Measurements from ENCODE around the gene TMEM130. TPM values are rescaled to one million over a fixed set of nuclear protein-coding genes. Genes with fewer than 3 reads are reported as not detected.

The TMEM130 gene
- total and polyA plus RNA-seq, 9 donors: 0.12 to 1.6 (median 0.73) TPM

GRCh38 chr7:98826811-98827231 is 43.0 kb downstream of the TMEM130 start:
- peak in 3 of 5 donors; percentile 20 to 42 (median 28) for DNase-seq
- Histone ChIP-seq H3K36me3 (no peaks in the 10 kb centered on the region), H3K9me3 (no peaks in the 10 kb centered on the region), H3K27me3 (no peaks in the 10 kb centered on the region), H3K4me3 (no peak overlapping the region), H3K4me1 (ENCODE audit: insufficient read depth) (no peaks in the 10 kb centered on the region), H3K27ac (no peak overlapping the region)
- intact Hi-C loops (cut with DNase I): no loop called here
- TF ChIP-seq POLR2A (IDR thresholded peaks at IDR 0.05) (no peak), EP300 (IDR thresholded peaks at IDR 0.05) (no peak)
- TF ChIP-seq, protein P1, sequence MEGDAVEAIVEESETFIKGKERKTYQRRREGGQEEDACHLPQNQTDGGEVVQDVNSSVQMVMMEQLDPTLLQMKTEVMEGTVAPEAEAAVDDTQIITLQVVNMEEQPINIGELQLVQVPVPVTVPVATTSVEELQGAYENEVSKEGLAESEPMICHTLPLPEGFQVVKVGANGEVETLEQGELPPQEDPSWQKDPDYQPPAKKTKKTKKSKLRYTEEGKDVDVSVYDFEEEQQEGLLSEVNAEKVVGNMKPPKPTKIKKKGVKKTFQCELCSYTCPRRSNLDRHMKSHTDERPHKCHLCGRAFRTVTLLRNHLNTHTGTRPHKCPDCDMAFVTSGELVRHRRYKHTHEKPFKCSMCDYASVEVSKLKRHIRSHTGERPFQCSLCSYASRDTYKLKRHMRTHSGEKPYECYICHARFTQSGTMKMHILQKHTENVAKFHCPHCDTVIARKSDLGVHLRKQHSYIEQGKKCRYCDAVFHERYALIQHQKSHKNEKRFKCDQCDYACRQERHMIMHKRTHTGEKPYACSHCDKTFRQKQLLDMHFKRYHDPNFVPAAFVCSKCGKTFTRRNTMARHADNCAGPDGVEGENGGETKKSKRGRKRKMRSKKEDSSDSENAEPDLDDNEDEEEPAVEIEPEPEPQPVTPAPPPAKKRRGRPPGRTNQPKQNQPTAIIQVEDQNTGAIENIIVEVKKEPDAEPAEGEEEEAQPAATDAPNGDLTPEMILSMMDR (IDR thresholded peaks at IDR 0.05): no peak
- WGBS, 3 donors: 14 to 26% (median 14%) methylated on average over 13 of the region's 13 CpGs

- Histone ChIP-seq H3K27me3 (no peaks in the 10 kb centered on the region), H3K27ac (no peak overlapping the region), H3K9me3 (no peaks in the 10 kb centered on the region), H3K4me3 (no peak overlapping the region), H3K36me3 (no peaks in the 10 kb centered on the region), H3K4me1 (ENCODE audit: insufficient read depth) (no peaks in the 10 kb centered on the region)
- 53 to 61% (median 57%) methylated on average over 20 of the region's 20 CpGs for WGBS, 3 donors
- no peak for TF ChIP-seq POLR2A (IDR thresholded peaks at IDR 0.05)
- DNase-seq: no peak
- intact Hi-C loops (cut with DNase I): no loop called here
Observed at GRCh38 chr7:98826387-98826786, 43.4 kb downstream of the TMEM130 start.

- WGBS, 3 donors: 91 to 93% (median 92%) methylated on average over 4 of the region's 4 CpGs
- Histone ChIP-seq H3K4me1 (ENCODE audit: insufficient read depth) (no peaks in the 10 kb centered on the region), H3K27me3 (no peaks in the 10 kb centered on the region), H3K9me3 (no peaks in the 10 kb centered on the region), H3K27ac (no peak overlapping the region), H3K36me3 (no peaks in the 10 kb centered on the region), H3K4me3 (no peak overlapping the region)
- intact Hi-C loops (cut with DNase I): no loop called here
- no peak for DNase-seq
- TF ChIP-seq EP300 (IDR thresholded peaks at IDR 0.05): no peak
Observed at GRCh38 chr7:98823226-98823625, 46.6 kb downstream of the TMEM130 start.

DNA sequence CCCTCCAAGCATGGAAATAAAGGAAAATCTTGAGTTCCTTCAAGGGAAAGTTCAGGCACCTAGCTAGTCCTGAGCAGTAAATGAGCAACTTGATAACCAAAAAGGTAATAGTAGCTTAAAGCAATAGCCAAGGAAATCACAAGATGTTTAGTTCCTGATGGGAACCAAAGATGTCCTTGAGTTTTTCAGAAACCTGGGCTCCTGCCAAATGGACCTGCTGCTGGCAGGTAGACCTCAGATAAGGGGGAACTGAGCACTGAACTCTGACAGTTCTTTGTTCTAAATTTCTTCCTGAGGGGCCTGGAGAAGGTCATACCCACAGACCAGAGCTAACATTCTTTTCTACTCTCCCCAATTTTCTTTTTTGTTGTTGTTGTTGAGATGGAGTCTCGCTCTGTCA is 48.5 kb downstream of the TMEM130 start:
- TF ChIP-seq POLR2A (IDR thresholded peaks at IDR 0.05) (no peak), EP300 (IDR thresholded peaks at IDR 0.05) (no peak)
- TF ChIP-seq, protein P1 (IDR thresholded peaks at IDR 0.05): no peak
- Histone ChIP-seq H3K27ac (no peak overlapping the region), H3K9me3 (no peaks in the 10 kb centered on the region), H3K27me3 (no peaks in the 10 kb centered on the region), H3K36me3 (no peaks in the 10 kb centered on the region), H3K4me3 (no peak overlapping the region), H3K4me1 (ENCODE audit: insufficient read depth) (no peaks in the 10 kb centered on the region)
- intact Hi-C loops (cut with DNase I): no loop called here
- WGBS, 3 donors: 89 to 96% (median 90%) methylated on average over 1 of the region's 1 CpG
- DNase-seq: no peak

DNA sequence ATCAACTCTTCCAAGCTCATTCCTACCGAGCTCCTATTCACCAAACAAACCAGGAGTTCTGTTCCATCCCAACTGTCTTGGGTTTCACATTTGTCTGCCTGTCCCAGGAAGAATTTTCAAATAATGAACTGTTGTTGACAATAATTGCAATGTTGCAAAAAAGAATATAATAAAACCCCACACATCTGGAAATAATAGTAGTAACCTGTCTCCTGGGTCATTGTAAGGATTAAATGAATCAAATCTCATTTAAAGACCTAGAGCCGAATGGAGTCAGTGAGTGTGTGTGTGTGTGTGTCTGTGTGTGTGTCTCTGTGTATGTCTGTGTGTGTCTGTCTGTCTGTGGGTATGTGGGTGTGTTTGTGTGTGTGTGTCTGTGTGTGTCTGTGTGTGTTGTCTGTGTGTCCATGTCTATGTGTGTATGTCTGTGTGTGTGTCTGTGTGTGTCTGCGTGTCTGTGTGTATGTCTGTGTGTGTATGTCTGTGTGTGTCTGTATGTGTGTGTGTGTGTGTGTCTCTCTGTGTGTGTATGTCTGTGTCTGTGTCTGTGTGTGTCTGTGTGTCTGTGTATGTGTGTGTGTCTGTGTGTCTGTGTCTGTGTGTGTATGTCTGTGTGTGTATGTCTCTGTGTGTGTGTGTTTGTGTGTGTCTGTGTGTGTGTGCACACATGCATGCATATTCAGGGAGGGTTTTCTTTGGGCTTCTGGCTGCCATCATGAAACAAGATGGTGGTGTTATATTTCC is 52.7 kb downstream of the TMEM130 start:
- no peaks in the 10 kb centered on the region for H3K4me1 ChIP-seq (ENCODE audit: insufficient read depth)
- TF ChIP-seq, protein P1 (IDR thresholded peaks at IDR 0.05): no peak
- TF ChIP-seq EP300 (IDR thresholded peaks at IDR 0.05): no peak
- TF ChIP-seq POLR2A (IDR thresholded peaks at IDR 0.05): no peak
- H3K4me3 ChIP-seq: no peak overlapping the region
- no peaks in the 10 kb centered on the region for H3K27me3 ChIP-seq
- H3K9me3 ChIP-seq: no peaks in the 10 kb centered on the region
- DNase-seq: no peak
- no peaks in the 10 kb centered on the region for H3K36me3 ChIP-seq
- WGBS, 3 donors: 86 to 88% (median 87%) methylated on average over 3 of the region's 3 CpGs
- intact Hi-C loops (cut with DNase I): no loop called here
- no peak overlapping the region for H3K27ac ChIP-seq
